SK-N-SH treated with all-trans-retinoic acid at 6 μM for 48 hours (cell line): ENCODE results near the gene UGT1A8.

Experiments used
- ATAC-seq: fragments of 200-7000 bp; cut with Tn5 transposase; 3 replicates; pipeline ENCODE4 v1.9.1; 2020; ENCODE audit warnings: mild to moderate bottlenecking, moderate library complexity
- ARNTL ChIP-seq: fragments of 450-650 bp; formaldehyde crosslinking; IDR thresholded peaks from 2 replicates; pipeline ENCODE4 v1.5.0; 2020; ENCODE audit warnings: low read depth, mild to moderate bottlenecking, moderate library complexity, borderline replicate concordance
- BACH2 ChIP-seq: fragments of 250-450 bp; sonication (Bioruptor Pico); IDR thresholded peaks from 2 replicates; pipeline ENCODE4 v1.9.0; 2021; ENCODE audit warnings: mild to moderate bottlenecking, borderline replicate concordance
- CSDC2 ChIP-seq: fragments of 250-450 bp; sonication (Bioruptor Pico); IDR thresholded peaks from 2 replicates; pipeline ENCODE4 v1.5.0; 2020; ENCODE audit warnings: mild to moderate bottlenecking, moderate library complexity
- GLIS3 ChIP-seq: fragments of 250-450 bp; sonication (Bioruptor Pico); IDR thresholded peaks from 2 replicates; pipeline ENCODE4 v1.5.0; 2020; ENCODE audit warnings: mild to moderate bottlenecking, moderate library complexity
- ISL1 ChIP-seq: fragments of 250-450 bp; sonication (Bioruptor Pico); IDR thresholded peaks from 2 replicates; pipeline ENCODE4 v2.1.2; 2022; ENCODE audit warnings: mild to moderate bottlenecking, moderate library complexity
- OSR1 ChIP-seq: fragments of 250-450 bp; sonication (Bioruptor Pico); IDR thresholded peaks from 2 replicates; pipeline ENCODE4 v1.8.0; 2022; ENCODE audit warnings: moderate library complexity, mild to moderate bottlenecking, inconsistent platforms
- TCF4 ChIP-seq: fragments of 250-450 bp; sonication (Bioruptor Pico); IDR thresholded peaks from 2 replicates; pipeline ENCODE4 v1.8.0; 2021; ENCODE audit warnings: mild to moderate bottlenecking, moderate library complexity, borderline replicate concordance
- TOX ChIP-seq: fragments of 250-450 bp; sonication (Bioruptor Pico); IDR thresholded peaks from 2 replicates; pipeline ENCODE4 v1.8.0; 2021; ENCODE audit warnings: mild to moderate bottlenecking, moderate library complexity, borderline replicate concordance
- ZFP3 ChIP-seq: fragments of 250-450 bp; sonication (Bioruptor Pico); IDR thresholded peaks from 2 replicates; pipeline ENCODE4 v1.5.0; 2020; ENCODE audit warnings: mild to moderate bottlenecking, moderate library complexity
- ZFP30 ChIP-seq: fragments of 450-650 bp; formaldehyde crosslinking; IDR thresholded peaks from 2 replicates; pipeline ENCODE4 v1.5.0; 2022; ENCODE audit warnings: mild to moderate bottlenecking, moderate library complexity
- ZNF565 ChIP-seq: fragments of 450-650 bp; formaldehyde crosslinking; conservative IDR thresholded peaks from 2 replicates; pipeline ENCODE4 v1.5.0; 2020; ENCODE audit warnings: low read depth, mild to moderate bottlenecking, moderate library complexity
- ZNF8 ChIP-seq: fragments of 450-650 bp; formaldehyde crosslinking; IDR thresholded peaks from 2 replicates; pipeline ENCODE4 v1.5.0; 2020; ENCODE audit warnings: mild to moderate bottlenecking, moderate library complexity
- TF ChIP-seq, protein P1 (sequence below): fragments of 250-450 bp; sonication (Bioruptor Pico); IDR thresholded peaks from 2 replicates; pipeline ENCODE4 v1.5.0; 2020; ENCODE audit warnings: mild to moderate bottlenecking, moderate library complexity
- TF ChIP-seq, protein P2 (sequence below): fragments of 250-450 bp; sonication (Bioruptor Pico); IDR thresholded peaks from 2 replicates; pipeline ENCODE4 v1.8.0; 2021; ENCODE audit warnings: low read depth, mild to moderate bottlenecking, moderate library complexity, borderline replicate concordance
- TF ChIP-seq, protein P3 (sequence below): fragments of 250-450 bp; sonication (Bioruptor Pico); IDR thresholded peaks from 2 replicates; pipeline ENCODE4 v1.5.1; 2020; ENCODE audit warnings: low read depth, mild to moderate bottlenecking, moderate library complexity
- TF ChIP-seq, protein P4 (sequence below): fragments of 250-450 bp; sonication (Bioruptor Pico); IDR thresholded peaks from 2 replicates; pipeline ENCODE4 v1.8.0; 2020; ENCODE audit warnings: mild to moderate bottlenecking, moderate library complexity, borderline replicate concordance

Gene UGT1A8

DNA sequence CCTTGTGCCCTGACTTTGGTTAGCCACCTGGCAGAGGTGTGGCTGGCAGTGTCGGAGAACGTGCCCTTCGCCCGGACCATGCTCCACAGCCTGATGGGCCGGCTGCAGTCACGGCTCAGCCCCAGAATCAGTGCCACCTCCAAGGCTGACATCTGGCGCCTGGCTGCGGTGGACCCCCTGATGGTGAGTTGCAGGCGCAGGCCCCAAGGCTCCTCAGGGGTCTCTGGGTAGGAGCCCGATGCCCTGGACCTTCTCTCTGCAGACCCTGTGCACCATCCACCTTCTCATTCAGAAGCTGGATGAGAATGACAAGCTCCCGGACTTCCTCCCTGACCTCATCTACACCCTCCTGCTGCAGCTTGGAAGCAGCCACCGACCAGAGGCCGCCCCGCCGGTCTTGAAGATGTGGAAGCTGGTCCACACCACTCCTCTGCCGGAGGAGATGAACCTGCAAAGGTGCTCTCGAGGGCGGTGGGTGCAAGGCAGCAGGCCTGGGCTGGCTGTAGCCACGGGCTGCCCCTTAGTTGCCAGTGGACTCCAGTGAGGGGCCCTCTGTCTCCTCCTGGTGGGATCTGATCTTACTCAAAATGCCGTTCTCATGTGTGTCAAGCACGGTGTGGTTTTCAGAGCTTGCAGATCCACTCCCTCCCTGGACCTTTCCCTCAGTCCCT, 204.8 kb downstream of the UGT1A8 start:
- no peak for ATAC-seq
- TF ChIP-seq, protein P1, sequence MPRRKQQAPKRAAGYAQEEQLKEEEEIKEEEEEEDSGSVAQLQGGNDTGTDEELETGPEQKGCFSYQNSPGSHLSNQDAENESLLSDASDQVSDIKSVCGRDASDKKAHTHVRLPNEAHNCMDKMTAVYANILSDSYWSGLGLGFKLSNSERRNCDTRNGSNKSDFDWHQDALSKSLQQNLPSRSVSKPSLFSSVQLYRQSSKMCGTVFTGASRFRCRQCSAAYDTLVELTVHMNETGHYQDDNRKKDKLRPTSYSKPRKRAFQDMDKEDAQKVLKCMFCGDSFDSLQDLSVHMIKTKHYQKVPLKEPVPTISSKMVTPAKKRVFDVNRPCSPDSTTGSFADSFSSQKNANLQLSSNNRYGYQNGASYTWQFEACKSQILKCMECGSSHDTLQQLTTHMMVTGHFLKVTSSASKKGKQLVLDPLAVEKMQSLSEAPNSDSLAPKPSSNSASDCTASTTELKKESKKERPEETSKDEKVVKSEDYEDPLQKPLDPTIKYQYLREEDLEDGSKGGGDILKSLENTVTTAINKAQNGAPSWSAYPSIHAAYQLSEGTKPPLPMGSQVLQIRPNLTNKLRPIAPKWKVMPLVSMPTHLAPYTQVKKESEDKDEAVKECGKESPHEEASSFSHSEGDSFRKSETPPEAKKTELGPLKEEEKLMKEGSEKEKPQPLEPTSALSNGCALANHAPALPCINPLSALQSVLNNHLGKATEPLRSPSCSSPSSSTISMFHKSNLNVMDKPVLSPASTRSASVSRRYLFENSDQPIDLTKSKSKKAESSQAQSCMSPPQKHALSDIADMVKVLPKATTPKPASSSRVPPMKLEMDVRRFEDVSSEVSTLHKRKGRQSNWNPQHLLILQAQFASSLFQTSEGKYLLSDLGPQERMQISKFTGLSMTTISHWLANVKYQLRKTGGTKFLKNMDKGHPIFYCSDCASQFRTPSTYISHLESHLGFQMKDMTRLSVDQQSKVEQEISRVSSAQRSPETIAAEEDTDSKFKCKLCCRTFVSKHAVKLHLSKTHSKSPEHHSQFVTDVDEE (CRISPR knock-in tag) = no peak
- TF ChIP-seq TCF4 (CRISPR knock-in tag) (no peak), ARNTL (CRISPR knock-in tag) (no peak), ZNF565 (CRISPR knock-in tag) (no peak), ZFP3 (CRISPR knock-in tag) (no peak), GLIS3 (CRISPR knock-in tag) (no peak), ZNF8 (CRISPR knock-in tag) (no peak), BACH2 (CRISPR knock-in tag) (no peak), TOX (no peak), ZFP30 (no peak), CSDC2 (CRISPR knock-in tag) (no peak), ISL1 (CRISPR knock-in tag) (no peak), OSR1 (no peak)
- TF ChIP-seq, protein P2, sequence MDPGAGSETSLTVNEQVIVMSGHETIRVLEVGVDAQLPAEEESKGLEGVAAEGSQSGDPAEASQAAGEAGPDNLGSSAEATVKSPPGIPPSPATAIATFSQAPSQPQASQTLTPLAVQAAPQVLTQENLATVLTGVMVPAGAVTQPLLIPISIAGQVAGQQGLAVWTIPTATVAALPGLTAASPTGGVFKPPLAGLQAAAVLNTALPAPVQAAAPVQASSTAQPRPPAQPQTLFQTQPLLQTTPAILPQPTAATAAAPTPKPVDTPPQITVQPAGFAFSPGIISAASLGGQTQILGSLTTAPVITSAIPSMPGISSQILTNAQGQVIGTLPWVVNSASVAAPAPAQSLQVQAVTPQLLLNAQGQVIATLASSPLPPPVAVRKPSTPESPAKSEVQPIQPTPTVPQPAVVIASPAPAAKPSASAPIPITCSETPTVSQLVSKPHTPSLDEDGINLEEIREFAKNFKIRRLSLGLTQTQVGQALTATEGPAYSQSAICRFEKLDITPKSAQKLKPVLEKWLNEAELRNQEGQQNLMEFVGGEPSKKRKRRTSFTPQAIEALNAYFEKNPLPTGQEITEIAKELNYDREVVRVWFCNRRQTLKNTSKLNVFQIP (CRISPR knock-in tag) = no peak
- TF ChIP-seq, protein P3, sequence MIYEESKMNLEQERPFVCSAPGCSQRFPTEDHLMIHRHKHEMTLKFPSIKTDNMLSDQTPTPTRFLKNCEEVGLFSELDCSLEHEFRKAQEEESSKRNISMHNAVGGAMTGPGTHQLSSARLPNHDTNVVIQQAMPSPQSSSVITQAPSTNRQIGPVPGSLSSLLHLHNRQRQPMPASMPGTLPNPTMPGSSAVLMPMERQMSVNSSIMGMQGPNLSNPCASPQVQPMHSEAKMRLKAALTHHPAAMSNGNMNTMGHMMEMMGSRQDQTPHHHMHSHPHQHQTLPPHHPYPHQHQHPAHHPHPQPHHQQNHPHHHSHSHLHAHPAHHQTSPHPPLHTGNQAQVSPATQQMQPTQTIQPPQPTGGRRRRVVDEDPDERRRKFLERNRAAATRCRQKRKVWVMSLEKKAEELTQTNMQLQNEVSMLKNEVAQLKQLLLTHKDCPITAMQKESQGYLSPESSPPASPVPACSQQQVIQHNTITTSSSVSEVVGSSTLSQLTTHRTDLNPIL (CRISPR knock-in tag) = no peak
- TF ChIP-seq, protein P4, sequence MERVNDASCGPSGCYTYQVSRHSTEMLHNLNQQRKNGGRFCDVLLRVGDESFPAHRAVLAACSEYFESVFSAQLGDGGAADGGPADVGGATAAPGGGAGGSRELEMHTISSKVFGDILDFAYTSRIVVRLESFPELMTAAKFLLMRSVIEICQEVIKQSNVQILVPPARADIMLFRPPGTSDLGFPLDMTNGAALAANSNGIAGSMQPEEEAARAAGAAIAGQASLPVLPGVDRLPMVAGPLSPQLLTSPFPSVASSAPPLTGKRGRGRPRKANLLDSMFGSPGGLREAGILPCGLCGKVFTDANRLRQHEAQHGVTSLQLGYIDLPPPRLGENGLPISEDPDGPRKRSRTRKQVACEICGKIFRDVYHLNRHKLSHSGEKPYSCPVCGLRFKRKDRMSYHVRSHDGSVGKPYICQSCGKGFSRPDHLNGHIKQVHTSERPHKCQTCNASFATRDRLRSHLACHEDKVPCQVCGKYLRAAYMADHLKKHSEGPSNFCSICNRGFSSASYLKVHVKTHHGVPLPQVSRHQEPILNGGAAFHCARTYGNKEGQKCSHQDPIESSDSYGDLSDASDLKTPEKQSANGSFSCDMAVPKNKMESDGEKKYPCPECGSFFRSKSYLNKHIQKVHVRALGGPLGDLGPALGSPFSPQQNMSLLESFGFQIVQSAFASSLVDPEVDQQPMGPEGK = no peak
